SU-DHL-6 (cell line): Measurements from ENCODE around the gene SEPTIN12.

Experiments
- H2AFZ ChIP-seq: fragments of 200-600 bp; sonication (generic); 2 replicates; pipeline ENCODE4 v1.6.1; 2014; ENCODE audit warnings: low read depth, mild to moderate bottlenecking, moderate library complexity, mixed read lengths, antibody characterized with exemption, low read length; ENCODE audit not compliant: severe bottlenecking
- H3F3A ChIP-seq: fragments of 200-600 bp; shearing (Covaris generic); 2 replicates; pipeline ENCODE4 v1.6.0; 2016; ENCODE audit warnings: antibody characterized with exemption, mild to moderate bottlenecking; ENCODE audit not compliant: insufficient read depth
- H3K27ac ChIP-seq: fragments of 200-600 bp; sonication (generic); 2 replicates; pipeline ENCODE4 v1.5.1; 2016; ENCODE audit warnings: low read depth, mild to moderate bottlenecking, low read length, moderate library complexity, mixed read lengths
- H3K27me3 ChIP-seq: fragments of 200-600 bp; sonication (generic), shearing (Covaris generic); 2 replicates; pipeline ENCODE4 v1.6.0; 2014; ENCODE audit warnings: mild to moderate bottlenecking, low read length
- H3K36me3 ChIP-seq: fragments of 200-600 bp; sonication (generic); 2 replicates; pipeline ENCODE4 v1.6.1; 2014; ENCODE audit warnings: mild to moderate bottlenecking, low read length, mixed read lengths
- H3K4me2 ChIP-seq: fragments of 300-600, 200-600 bp; shearing (Covaris generic), sonication (generic); 2 replicates; pipeline ENCODE4 v1.6.0; 2014; ENCODE audit warnings: low read length, low read depth, mild to moderate bottlenecking; ENCODE audit not compliant: poor library complexity, severe bottlenecking
- H3K4me3 ChIP-seq: fragments of 200-600 bp; sonication (generic); 2 replicates; pipeline ENCODE4 v1.5.1; 2014; ENCODE audit warnings: antibody characterized with exemption, low read length, mild to moderate bottlenecking, mixed read lengths; ENCODE audit not compliant: insufficient read depth, poor library complexity, severe bottlenecking
- H3K79me2 ChIP-seq: fragments of 200-600 bp; sonication (generic); 2 replicates; pipeline ENCODE4 v1.6.1; 2014; ENCODE audit warnings: mild to moderate bottlenecking, low read length, moderate library complexity; ENCODE audit not compliant: insufficient read depth
- H3K9ac ChIP-seq: fragments of 200-600 bp; sonication (generic); 2 replicates; pipeline ENCODE4 v1.7.0; 2014; ENCODE audit warnings: mild to moderate bottlenecking, low read length
- H3K9me2 ChIP-seq: fragments of 200-600 bp; sonication (generic); replicated peaks from 2 replicates; pipeline ENCODE4 v1.6.1; 2014; ENCODE audit warnings: low read length; ENCODE audit not compliant: insufficient read depth
- H3K9me3 ChIP-seq: fragments of 200-600 bp; sonication (generic); 2 replicates; pipeline ENCODE4 v1.6.1; 2014; ENCODE audit warnings: low read length, mixed read lengths; ENCODE audit not compliant: insufficient read depth
- H4K20me1 ChIP-seq: fragments of 200-600 bp; sonication (generic); 2 replicates; pipeline ENCODE4 v1.6.1; 2014; ENCODE audit warnings: low read depth, mild to moderate bottlenecking, antibody characterized with exemption, low read length, moderate library complexity, mixed read lengths
- CTCF ChIP-seq: fragments of 200-600 bp; sonication (generic); IDR thresholded peaks from one replicate; pipeline ENCODE4 v1.5.1; 2017; ENCODE audit warnings: antibody characterized with exemption, mild to moderate bottlenecking, low read length, moderate library complexity; ENCODE audit not compliant: insufficient read depth, poor library complexity, severe bottlenecking
- EZH2phosphoT487 ChIP-seq: fragments of 200-600 bp; sonication (generic), shearing (Covaris generic); conservative IDR thresholded peaks from 2 replicates; pipeline ENCODE4 v1.6.1; 2018; ENCODE audit warnings: mild to moderate bottlenecking, antibody characterized with exemption, low read length, moderate library complexity, mixed read lengths

The SEPTIN12 gene

GRCh38 chr16:4766875-4767628 is 21.1 kb downstream of the SEPTIN12 start, which contains the start of gene ZNF500:
ZNF500 (minus strand) TSS chr16:4767162; CDS start chr16:4765978, 1,184 bp downstream.
- Histone ChIP-seq H3K36me3 (no peaks in the 10 kb centered on the region), H3K4me2 (peak within 1 kb of the TSS; percentile 68), H3K9ac (peak within 1 kb of the TSS; percentile 83), H2AFZ (peak within 1 kb of the TSS; percentile 84), H3K4me3 (peak within 1 kb of the TSS; percentile 87), H3K79me2 (no peaks in the 10 kb centered on the region), H3F3A (peaks cover 24% of the 10 kb centered on the region), H3K27ac (no peak within 1 kb of the TSS), H4K20me1 (no peaks in the 10 kb centered on the region), H3K9me2 (no peaks in the 10 kb centered on the region), H3K9me3 (no peaks in the 10 kb centered on the region), H3K27me3 (no peaks in the 10 kb centered on the region)
- TF ChIP-seq CTCF = no peak
- TF ChIP-seq EZH2phosphoT487 = no peak

- H3K4me2 ChIP-seq = peak overlapping the region; percentile 68
- TF ChIP-seq EZH2phosphoT487 (no peak), CTCF (no peak)
- peak overlapping the region; percentile 87 for H3K4me3 ChIP-seq
- no peak overlapping the region for H2AFZ ChIP-seq
- H3K36me3 ChIP-seq = no peaks in the 10 kb centered on the region
- H4K20me1 ChIP-seq = no peaks in the 10 kb centered on the region
- no peaks in the 10 kb centered on the region for H3K79me2 ChIP-seq
- H3K9me3 ChIP-seq = no peaks in the 10 kb centered on the region
- H3K27ac ChIP-seq = no peak overlapping the region
- no peaks in the 10 kb centered on the region for H3K9me2 ChIP-seq
- H3K27me3 ChIP-seq = no peaks in the 10 kb centered on the region
- peaks cover 24% of the 10 kb centered on the region for H3F3A ChIP-seq
- H3K9ac ChIP-seq = peak overlapping the region; percentile 83
Measured at GRCh38 chr16:4765511-4766474, 22.4 kb downstream of the SEPTIN12 start.

- Histone ChIP-seq H4K20me1 (no peaks in the 10 kb centered on the region), H3K9me3 (no peaks in the 10 kb centered on the region), H3K79me2 (no peaks in the 10 kb centered on the region), H3K36me3 (no peaks in the 10 kb centered on the region), H2AFZ (no peak overlapping the region), H3K27ac (no peak overlapping the region), H3F3A (peaks cover 11% of the 10 kb centered on the region), H3K4me2 (no peak overlapping the region), H3K27me3 (no peaks in the 10 kb centered on the region), H3K9ac (no peak overlapping the region), H3K4me3 (no peak overlapping the region), H3K9me2 (no peaks in the 10 kb centered on the region)
- TF ChIP-seq CTCF (no peak), EZH2phosphoT487 (no peak)
Measured at GRCh38 chr16:4763791-4764190, 24.4 kb downstream of the SEPTIN12 start.
